Right lobe of liver (tissue), 6 donors: ENCODE results near the gene SAMD4A. TPM values are rescaled to one million over a fixed set of nuclear protein-coding genes. Genes with fewer than 3 reads are reported as not detected.

Source experiments
- ATAC-seq, 4 donors: fragments of 200-7000 bp; cut with Tn5 transposase; one replicate each; pipeline ENCODE4 v1.9.1; 2020; ENCODE audit warnings: mild to moderate bottlenecking in 4 of 4, moderate library complexity in 4 of 4
- DNase-seq, 3 donors: peaks; one replicate each; pipeline ENCODE4 v3.0.0-alpha.2; 2020
- H3K27ac ChIP-seq, 3 donors: fragments of 200-600 bp; one replicate each; pipeline ENCODE4 v1.8.0; 2022
- H3K27me3 ChIP-seq, 2 donors: fragments of 200-600 bp; one replicate each; pipeline ENCODE4 v1.8.0; 2022
- H3K36me3 ChIP-seq, 4 donors: fragments of 200-600 bp; sonication (generic) in 1 of 4; one replicate each; pipeline versions ENCODE4 v1.5.1 to v1.8.0; 2017 to 2022; ENCODE audit warnings: control low read depth in 1 of 4
- H3K4me1 ChIP-seq, 4 donors: fragments of 200-600 bp; sonication (generic) in 1 of 4; one replicate each; pipeline versions ENCODE4 v1.5.1 to v1.8.0; 2017 to 2022; ENCODE audit warnings: control low read depth in 1 of 4
- H3K4me3 ChIP-seq, 3 donors: fragments of 200-600 bp; one replicate each; pipeline ENCODE4 v1.8.0; 2022
- H3K9me3 ChIP-seq, 4 donors: fragments of 200-600 bp; sonication (generic) in 1 of 4; one replicate each; pipeline versions ENCODE4 v1.5.1 to v1.8.0; 2017 to 2022; ENCODE audit warnings: control low read depth in 1 of 4
- CTCF ChIP-seq, 4 donors: fragments of 200-600 bp in 3 of 4; fragments of 450-650 bp in 1 of 4; IDR thresholded peaks; one replicate each; pipeline versions ENCODE4 v1.5.1 to v1.8.0; 2016 to 2022; ENCODE audit warnings: antibody characterized with exemption in 4 of 4, mild to moderate bottlenecking in 2 of 4
- POLR2A ChIP-seq: fragments of 450-650 bp; IDR thresholded peaks from one replicate; pipeline ENCODE4 v1.6.1; 2017; ENCODE audit warnings: antibody characterized with exemption, mild to moderate bottlenecking
- WGBS: methylation state at CpG from one replicate; pipeline ENCODE4 v1.1.6; 2018; ENCODE audit warnings: low coverage, low lambda C conversion rate; ENCODE audit not compliant: insufficient coverage; ENCODE audit errors: missing lambda C conversion rate; 5-methylcytosine and 5-hydroxymethylcytosine counted together
- intact Hi-C, 2 donors: fragments of 100-400 bp; cut with DNase I; formaldehyde crosslinking; loops; one replicate each; pipeline versions ENCODE4 v1.11.2 to v1.14.1; 2022
- total RNA-seq, 6 experiments: library from RNA; depleted of rRNA in 2 of 6; stranded (reverse); fragments of >200 nt in 2 of 6; fragmentation: NEBNext Ultra II Directional in 3 of 6; extraction: Animal tissue kit (Norgen Biotek cat#: 25700) in 3 of 6; gene quantifications; one replicate each; pipeline versions ENCODE4 v1.1.0 to v1.2.4, GENCODE V29; 2016 to 2023
- donor health status: DM: no; HTN: yes; CAD: no.
- donor health status: DM: no; HTN: no; CAD: no.
- donor health status: DM: no; HTN: no; CAD: no.
- donor health status: DM: no; HTN: yes; CAD: no.
- donor health status: DM: no; HTN: yes; CAD: no.

SAMD4A gene
- total RNA-seq, 6 experiments from 2014 or later, result 16.7 to 31.9 (median 21.1) TPM

GRCh38 chr14:54639611-54640010 is 72.7 kb downstream of the SAMD4A start:
- Histone ChIP-seq H3K27ac (no peak overlapping the region), H3K9me3 (no peaks in the 10 kb centered on the region), H3K27me3 (no peaks in the 10 kb centered on the region), H3K4me1 (no peaks in the 10 kb centered on the region), H3K4me3 (no peak overlapping the region), H3K36me3 (no peaks in the 10 kb centered on the region)
- WGBS, result no CpG with 5 or more reads among the region's 2 CpGs
- no peak for TF ChIP-seq POLR2A
- no peak for TF ChIP-seq CTCF (IDR thresholded peaks at IDR 0.05)
- no peak for DNase-seq
- intact Hi-C loops, result no loop called here
- no peak for ATAC-seq

GRCh38 chr14:54640506-54640905 is 73.6 kb downstream of the SAMD4A start:
- 76% methylated on average over 2 of the region's 8 CpGs for WGBS
- Histone ChIP-seq H3K4me3 (no peak overlapping the region), H3K36me3 (no peaks in the 10 kb centered on the region), H3K27ac (no peak overlapping the region), H3K4me1 (no peaks in the 10 kb centered on the region), H3K9me3 (no peaks in the 10 kb centered on the region), H3K27me3 (no peaks in the 10 kb centered on the region)
- DNase-seq (no peak), ATAC-seq (no peak)
- TF ChIP-seq POLR2A (no peak), CTCF (IDR thresholded peaks at IDR 0.05) (no peak)
- intact Hi-C loops, result no loop called here

- TF ChIP-seq CTCF (IDR thresholded peaks at IDR 0.05) (no peak), POLR2A (no peak)
- no peaks in the 10 kb centered on the region for H3K4me1 ChIP-seq
- intact Hi-C loops, result no loop called here
- H3K36me3 ChIP-seq, result no peaks in the 10 kb centered on the region
- WGBS, result 56% methylated on average over 2 of the region's 2 CpGs
- DNase-seq (no peak), ATAC-seq (peak in 1 of 4 donors; percentile 11)
- H3K27ac ChIP-seq, result no peak overlapping the region
- H3K9me3 ChIP-seq, result no peaks in the 10 kb centered on the region
- H3K4me3 ChIP-seq, result no peak overlapping the region
- H3K27me3 ChIP-seq, result no peaks in the 10 kb centered on the region
Measured at GRCh38 chr14:54642121-54642520, 75.2 kb downstream of the SAMD4A start.

- TF ChIP-seq CTCF (IDR thresholded peaks at IDR 0.05) (no peak), POLR2A (no peak)
- H3K4me3 ChIP-seq, result no peak overlapping the region
- no peak overlapping the region for H3K27ac ChIP-seq
- H3K4me1 ChIP-seq, result no peaks in the 10 kb centered on the region
- ATAC-seq (peak in 2 of 4 donors; percentile 27 to 35), DNase-seq (no peak)
- no peaks in the 10 kb centered on the region for H3K36me3 ChIP-seq
- WGBS, result 71% methylated on average over 7 of the region's 9 CpGs
- no peaks in the 10 kb centered on the region for H3K27me3 ChIP-seq
- intact Hi-C loops, result no loop called here
- no peaks in the 10 kb centered on the region for H3K9me3 ChIP-seq
Measured at GRCh38 chr14:54642801-54643695, 76.1 kb downstream of the SAMD4A start.
